ENCODE measurements around the gene BCL2L12.
"Not testable (repeated sequence)": the region's sequence is repeated elsewhere in the genome, so short reads cannot be mapped to it uniquely, and the experiment has no call there.

The BCL2L12 gene, protein sequence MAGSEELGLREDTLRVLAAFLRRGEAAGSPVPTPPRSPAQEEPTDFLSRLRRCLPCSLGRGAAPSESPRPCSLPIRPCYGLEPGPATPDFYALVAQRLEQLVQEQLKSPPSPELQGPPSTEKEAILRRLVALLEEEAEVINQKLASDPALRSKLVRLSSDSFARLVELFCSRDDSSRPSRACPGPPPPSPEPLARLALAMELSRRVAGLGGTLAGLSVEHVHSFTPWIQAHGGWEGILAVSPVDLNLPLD

DNA sequence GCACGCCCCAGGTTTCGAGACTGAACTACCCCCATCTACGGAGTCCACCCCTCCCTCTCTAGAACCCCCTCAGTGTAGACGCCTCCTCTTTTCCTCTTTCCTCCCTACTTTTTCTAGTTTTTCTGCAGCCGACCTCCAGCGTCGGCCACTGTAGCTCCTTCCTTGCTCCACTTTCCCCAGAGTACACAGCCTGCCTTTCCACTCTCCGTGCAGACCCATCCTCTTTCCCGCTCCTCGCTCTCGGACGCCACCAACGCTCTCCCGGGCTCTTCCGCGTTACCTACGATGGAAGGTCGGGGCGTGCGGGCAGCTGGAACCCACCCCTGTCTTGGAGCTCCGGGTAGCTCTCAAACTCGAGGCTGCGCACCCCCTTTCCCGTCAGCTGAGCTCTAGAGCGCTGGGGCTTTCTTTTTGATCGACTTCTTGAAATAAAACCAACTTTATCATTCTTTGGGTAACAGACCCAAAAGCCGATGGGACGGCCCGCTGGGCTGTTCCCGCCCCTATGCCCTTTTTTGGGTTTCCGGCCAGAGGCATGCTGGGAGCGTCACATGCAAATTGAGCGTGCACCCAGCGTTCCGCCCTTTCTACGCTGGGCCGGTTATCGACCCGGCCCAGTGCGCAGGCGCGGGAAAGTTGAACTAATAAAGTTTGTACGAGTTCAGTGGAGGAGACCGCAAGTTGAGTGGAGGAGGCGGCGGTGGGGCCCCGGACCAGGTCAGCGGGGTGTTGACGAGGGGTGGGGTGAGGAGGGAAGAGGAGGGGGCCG lies at the start of gene BCL2L12, which contains the start of gene IRF3:
BCL2L12 (plus strand) TSS at position 583 of the 769 bp plus-strand sequence. CDS start 760 bp downstream, outside the sequence.
IRF3 (minus strand) TSS at position 507 of the 769 bp plus-strand sequence. CDS start 1,019 bp downstream, outside the sequence.
- intact Hi-C loops (cut with DNase I): loop anchor here (2.0 kb wide), 1 partner anchor 23 kb away; the partner anchor contains the start of gene SCAF1
- DNase-seq: peak; percentile 94 to 99 (median 96)

DNA sequence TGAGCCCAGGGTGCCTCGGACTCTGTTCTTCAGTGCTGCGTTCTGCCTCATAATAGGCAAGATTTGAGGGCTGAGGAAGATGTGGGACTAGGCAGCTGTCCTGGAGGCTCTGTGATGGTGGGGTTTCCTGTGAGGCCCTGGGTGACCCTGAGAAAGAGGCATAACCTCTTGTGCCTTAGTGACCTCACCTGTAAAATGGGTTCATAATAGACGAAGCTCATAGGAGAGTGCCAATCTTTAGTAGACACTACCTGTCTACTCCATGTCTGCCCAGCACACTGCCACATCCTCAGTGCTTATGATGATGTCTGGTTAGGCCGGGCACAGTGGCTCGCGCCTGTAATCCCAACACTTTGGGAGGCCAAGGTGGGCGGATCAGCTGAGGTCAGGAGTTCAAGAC lies 49.2 kb upstream of the BCL2L12 start:
- DNase-seq: no peak
- intact Hi-C loops (cut with DNase I): no loop called here

DNA sequence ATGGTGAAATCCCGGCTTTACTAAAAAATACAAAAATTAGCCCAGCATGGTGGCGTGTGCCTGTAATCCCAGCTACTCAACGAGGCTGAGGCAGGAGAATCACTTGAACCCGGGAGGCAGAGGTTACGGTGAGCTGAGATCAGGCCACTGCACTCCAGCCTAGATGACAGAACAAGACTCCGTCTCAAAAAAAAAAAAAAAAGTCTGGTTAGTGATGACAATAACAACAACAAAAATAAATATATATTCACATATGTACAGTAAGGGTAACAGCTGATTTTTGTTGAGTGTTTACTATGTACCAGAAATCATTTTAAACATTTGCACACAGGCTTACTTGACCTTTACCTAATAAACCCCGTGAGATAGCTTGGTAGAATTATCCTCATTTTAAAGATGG lies 48.8 kb upstream of the BCL2L12 start:
- intact Hi-C loops (cut with DNase I): no loop called here
- DNase-seq: no peak

DNA sequence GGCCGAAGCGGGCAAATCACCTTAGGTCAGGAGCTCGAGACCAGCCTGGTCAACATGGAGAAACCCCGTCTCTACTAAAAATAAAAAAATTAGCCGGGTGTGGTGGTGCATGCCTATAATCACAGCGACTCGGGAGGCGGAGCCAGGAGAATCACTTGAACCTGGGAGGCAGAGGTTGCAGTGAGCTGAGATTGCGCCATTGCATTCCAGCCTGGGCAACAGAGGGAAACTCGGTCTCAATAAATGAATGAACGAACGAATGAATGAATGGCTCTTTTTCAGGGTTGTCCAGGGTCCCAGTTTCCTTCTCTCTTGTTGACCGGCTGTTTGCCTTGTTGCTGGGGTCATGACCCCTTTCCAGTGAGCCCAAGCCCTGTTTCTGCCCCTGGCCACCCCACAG lies 47.9 kb upstream of the BCL2L12 start:
- DNase-seq; intact Hi-C loops (cut with DNase I): not testable (repeated sequence)

GRCh38 chr19:49624967-49625910 lies 40.5 kb upstream of the BCL2L12 start:
- intact Hi-C loops (cut with DNase I): no loop called here
- DNase-seq: no peak

- DNase-seq: no peak
- intact Hi-C loops (cut with DNase I): no loop called here
Measured at GRCh38 chr19:49626226-49626625, 39.5 kb upstream of the BCL2L12 start.

DNA sequence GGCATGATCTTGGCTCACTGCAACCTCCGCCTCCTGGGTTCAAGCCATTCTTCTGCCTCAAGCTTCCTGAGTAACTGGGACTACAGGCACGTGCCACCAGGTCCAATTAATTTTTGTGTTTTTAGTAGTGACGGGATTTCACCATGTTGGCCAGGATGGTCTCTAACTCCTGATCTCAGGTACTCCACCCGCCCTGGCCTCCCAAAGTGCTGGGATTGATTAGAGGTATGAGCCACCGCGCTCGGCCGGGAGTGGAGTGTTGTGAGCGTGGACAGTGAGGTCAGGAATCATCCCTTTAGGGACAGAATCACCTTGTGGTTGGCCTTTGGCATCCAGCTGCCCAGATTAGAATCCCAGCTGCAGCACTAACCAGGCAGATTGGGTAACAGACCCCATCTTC lies 36.1 kb upstream of the BCL2L12 start:
- no peak for DNase-seq
- intact Hi-C loops (cut with DNase I): no loop called here

DNA sequence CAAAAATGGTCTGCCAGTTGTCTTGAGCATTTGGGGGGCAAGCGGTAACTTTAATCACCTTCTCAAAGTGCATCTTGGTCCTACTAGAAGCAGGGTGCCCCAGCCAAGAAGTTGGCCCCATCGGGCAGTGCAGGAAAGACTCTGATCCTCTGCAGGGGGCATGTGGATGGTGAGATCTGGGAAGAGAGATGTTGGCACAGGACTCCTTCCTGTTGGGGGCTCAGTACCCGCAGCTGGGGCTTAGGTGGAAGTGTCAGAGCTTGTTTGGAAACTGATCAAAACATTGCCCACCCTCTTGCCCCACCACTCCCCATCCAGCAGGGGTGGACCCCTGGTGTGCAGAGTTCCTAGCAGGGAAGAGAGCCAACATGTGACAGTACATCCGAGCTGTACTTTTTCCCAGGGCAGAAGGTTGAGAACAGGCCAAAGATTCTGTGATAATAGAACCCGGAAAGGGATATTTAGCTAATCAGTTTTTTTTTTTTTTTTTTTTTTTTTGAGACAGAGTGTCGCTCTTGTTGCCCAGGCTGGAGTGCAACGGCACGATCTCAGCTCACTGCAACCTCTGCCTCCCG lies 34.6 kb upstream of the BCL2L12 start:
- intact Hi-C loops (cut with DNase I): no loop called here
- no peak for DNase-seq

GRCh38 chr19:49631610-49632192 lies 34.0 kb upstream of the BCL2L12 start:
- no peak for DNase-seq
- intact Hi-C loops (cut with DNase I): no loop called here

- DNase-seq: no peak
Measured at GRCh38 chr19:49632576-49632975, 33.2 kb upstream of the BCL2L12 start.

GRCh38 chr19:49633273-49633672 lies 32.5 kb upstream of the BCL2L12 start:
- intact Hi-C loops (cut with DNase I); DNase-seq: not testable (repeated sequence)

More at GRCh38 chr19:49632576-49632975, 33.2 kb upstream of the BCL2L12 start:
- intact Hi-C loops (cut with DNase I): no loop called here

GRCh38 chr19:49635530-49636232 lies 30.1 kb upstream of the BCL2L12 start:
- no peak for DNase-seq
- intact Hi-C loops (cut with DNase I): no loop called here

DNA sequence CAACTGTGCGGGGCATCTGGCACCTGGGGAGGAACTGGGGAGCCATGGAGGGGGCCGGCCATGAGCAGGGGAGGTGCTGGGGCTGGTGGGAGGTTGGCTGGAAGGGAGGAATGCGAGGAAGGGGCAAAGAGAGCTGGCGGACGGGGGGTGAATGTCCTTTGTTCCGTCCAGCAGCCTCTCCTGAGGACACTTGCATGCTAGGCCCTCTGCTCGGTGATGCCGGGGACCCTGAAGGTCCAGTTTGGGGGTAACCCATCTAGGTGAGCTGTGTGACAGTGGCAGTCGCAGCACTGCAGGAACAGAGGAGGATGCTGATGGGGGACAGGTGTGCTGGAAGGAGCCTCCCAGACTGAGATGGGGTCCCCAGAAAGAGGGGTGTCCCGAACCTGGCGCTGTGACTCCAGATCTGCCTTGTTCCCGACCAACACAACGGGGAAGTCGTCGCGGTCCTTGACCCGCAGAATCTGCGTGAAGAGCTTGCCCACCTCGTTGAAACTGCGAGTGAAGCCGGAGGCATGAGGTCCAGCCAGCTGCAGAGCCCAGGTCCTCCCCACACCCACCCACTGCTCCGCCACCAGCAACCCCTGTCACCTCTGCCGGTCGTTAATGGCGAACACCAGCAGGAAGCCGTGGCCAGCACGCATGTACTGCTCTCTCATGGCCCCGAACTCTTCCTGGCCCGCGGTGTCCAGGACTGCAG lies 29.4 kb upstream of the BCL2L12 start:
- intact Hi-C loops (cut with DNase I): no loop called here
- no peak for DNase-seq

GRCh38 chr19:49637821-49638738 lies 27.7 kb upstream of the BCL2L12 start:
- intact Hi-C loops (cut with DNase I): no loop called here
- DNase-seq: no peak

- no peak for DNase-seq
- intact Hi-C loops (cut with DNase I): loop anchor here (2.0 to 5.0 kb wide), 2 partner anchors 38 to 47 kb away; partner anchors contain the start of gene PRMT1
Measured at GRCh38 chr19:49639401-49640112, 26.2 kb upstream of the BCL2L12 start.

DNA sequence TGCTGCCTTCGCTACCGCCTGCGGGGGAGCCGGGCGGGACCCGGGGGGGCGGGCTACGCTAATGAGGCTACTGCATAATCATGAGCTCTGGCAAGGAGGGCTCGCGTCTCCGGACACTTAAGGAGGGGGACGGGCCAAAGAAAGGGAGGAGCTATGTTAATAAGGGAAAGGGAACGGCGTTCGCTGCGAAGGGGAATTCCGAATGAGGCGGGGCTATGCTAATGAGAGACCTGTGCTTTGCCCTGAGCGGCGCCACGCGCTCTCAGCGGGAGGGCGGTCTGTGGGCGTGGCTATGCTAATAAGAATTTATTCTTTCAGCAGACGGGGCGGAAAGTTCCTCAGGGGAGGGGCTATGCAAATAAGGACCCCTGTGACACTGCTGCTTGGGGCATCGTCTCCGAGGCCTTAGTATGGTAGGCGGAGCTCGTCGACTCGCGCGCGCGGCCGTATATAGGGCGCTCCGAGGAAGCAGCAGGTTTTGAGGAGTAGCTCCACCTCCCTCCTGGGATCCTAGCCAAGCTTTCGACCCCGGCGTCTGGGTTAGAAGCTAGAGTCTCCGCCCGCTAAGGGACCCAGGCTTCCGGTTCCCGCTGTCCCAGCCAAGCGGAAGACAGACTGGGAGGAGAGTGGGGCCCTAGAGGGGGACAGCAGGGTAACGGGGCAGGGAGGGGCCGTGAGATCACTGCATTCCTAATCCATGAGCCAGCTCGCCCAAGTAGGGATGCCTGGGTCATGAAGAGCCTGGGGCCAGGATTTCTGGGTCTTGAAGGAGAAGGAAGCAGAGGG lies 25.4 kb upstream of the BCL2L12 start, which contains the start of gene RRAS:
RRAS (minus strand) TSS at position 31 of the 786 bp plus-strand sequence. CDS start 45 bp downstream, outside the sequence.
- peak; percentile 95 to 100 (median 99) for DNase-seq
- intact Hi-C loops (cut with DNase I): loop anchor here (2.0 to 5.0 kb wide), 2 partner anchors 37 to 48 kb away; partner anchors contain the start of gene PRMT1

All from posterior cingulate gyrus (tissue), 11 donors.